HepG2 (cell line): ENCODE measurements around the gene LINGO3. TPM values are rescaled to one million over a fixed set of nuclear protein-coding genes. Genes with fewer than 3 reads are reported as not detected.

Source experiments
- ARNT2 ChIP-seq: sonication (generic); formaldehyde crosslinking; IDR thresholded peaks from 2 replicates; pipeline ENCODE4 v1.8.0; 2022; ENCODE audit warnings: mild to moderate bottlenecking, low read depth, missing genetic modification reagents, moderate library complexity
- ATF2 ChIP-seq: sonication (generic); formaldehyde crosslinking; IDR thresholded peaks from 2 replicates; pipeline ENCODE4 v1.4.0; 2020; ENCODE audit warnings: missing genetic modification reagents
- ATF6 ChIP-seq: sonication (generic); formaldehyde crosslinking; conservative IDR thresholded peaks from 2 replicates; pipeline ENCODE4 v1.4.0; 2020; ENCODE audit warnings: missing genetic modification reagents
- ATF7 ChIP-seq, 2 experiments: fragments of 450-650 bp in 1 of 2; sonication (generic) in 1 of 2; formaldehyde crosslinking in 1 of 2; IDR thresholded peaks; 2 replicates each; pipeline versions ENCODE4 v1.4.0 to v1.6.1; 2016 to 2020; ENCODE audit warnings: antibody characterized with exemption in 1 of 2, mild to moderate bottlenecking in 1 of 2, missing genetic modification reagents in 1 of 2
- CBFB ChIP-seq: sonication (generic); formaldehyde crosslinking; IDR thresholded peaks from 2 replicates; pipeline ENCODE4 v1.4.0; 2020; ENCODE audit warnings: missing genetic modification reagents
- FOXO4 ChIP-seq: sonication (generic); formaldehyde crosslinking; conservative IDR thresholded peaks from 2 replicates; pipeline ENCODE4 v1.8.1; 2023; ENCODE audit warnings: missing genetic modification reagents
- HNRNPK ChIP-seq: fragments of 200-400 bp; formaldehyde crosslinking; IDR thresholded peaks from 2 replicates; pipeline ENCODE4 v1.6.1; 2018; ENCODE audit warnings: low read length, low read depth, moderate library complexity, mild to moderate bottlenecking; ENCODE audit not compliant: poor library complexity, severe bottlenecking
- HNRNPUL1 ChIP-seq: fragments of 200-400 bp; formaldehyde crosslinking; IDR thresholded peaks from 2 replicates; pipeline ENCODE4 v1.6.1; 2017; ENCODE audit warnings: low read depth, mild to moderate bottlenecking, low read length, moderate library complexity
- KDM3A ChIP-seq: IDR thresholded peaks from 2 replicates; pipeline ENCODE4 v1.6.1; 2018; ENCODE audit warnings: low read depth, missing compliant biosample characterization
- MLXIP ChIP-seq: sonication (generic); formaldehyde crosslinking; IDR thresholded peaks from 2 replicates; pipeline ENCODE4 v1.9.0; 2021; ENCODE audit warnings: missing genetic modification reagents, borderline replicate concordance
- PBX2 ChIP-seq: IDR thresholded peaks from 2 replicates; pipeline ENCODE4 v1.6.1; 2016; ENCODE audit warnings: control low read depth
- SP5 ChIP-seq: IDR thresholded peaks from 2 replicates; pipeline ENCODE4 v1.6.1; 2016; ENCODE audit warnings: low read depth, borderline replicate concordance
- YY1 ChIP-seq: IDR thresholded peaks from 2 replicates; pipeline ENCODE4 v1.6.1; 2011; ENCODE audit warnings: low read length, low read depth, moderate library complexity, mild to moderate bottlenecking; ENCODE audit not compliant: insufficient read depth, insufficient replicate concordance
- ZC3H4 ChIP-seq: sonication (generic); formaldehyde crosslinking; IDR thresholded peaks from 2 replicates; pipeline ENCODE4 v1.4.0; 2020; ENCODE audit warnings: missing genetic modification reagents, borderline replicate concordance
- ZNF576 ChIP-seq: sonication (generic); formaldehyde crosslinking; IDR thresholded peaks from 2 replicates; pipeline ENCODE4 v1.4.0; 2020; ENCODE audit warnings: mild to moderate bottlenecking, missing genetic modification reagents
- ZNF777 ChIP-seq: sonication (generic); formaldehyde crosslinking; IDR thresholded peaks from 2 replicates; pipeline ENCODE4 v1.4.0; 2020; ENCODE audit warnings: missing genetic modification reagents
- polyA plus RNA-seq, 8 experiments: library from polyadenylated mRNA; depleted of rRNA in 3 of 8; stranded (reverse) in 7 of 8; unstranded in 1 of 8; fragments of >200 nt; fragmentation: Illumina TruSeq in 4 of 8; extraction: Trizol in 4 of 8; gene quantifications; 2 replicates each; pipeline versions ENCODE4 v1.2.1 to v1.2.3, GENCODE V29; 2011 to 2016; ENCODE audit warnings: low read depth in 4 of 8, missing spikeins in 1 of 8, mixed read lengths in 1 of 8; ENCODE audit not compliant: insufficient read depth in 1 of 8
- total RNA-seq, 5 experiments: library from RNA; depleted of rRNA; stranded (reverse); fragments of >200 nt; fragmentation: Illumina TruSeq; extraction: Trizol; gene quantifications; 2 replicates each; pipeline ENCODE4 v1.2.3, GENCODE V29; 2016; ENCODE audit warnings: low read depth in 1 of 5

LINGO3 gene
- total and polyA plus RNA-seq, 2 of the 13 experiments (the other 11 are each of a cell fraction or from before 2014, with no cell fraction given): not detected

- no peak for TF ChIP-seq ATF6 (CRISPR knock-in tag)
- TF ChIP-seq SP5 (CRISPR knock-in tag): no peak
- peak; percentile 72 for TF ChIP-seq ZNF576 (CRISPR knock-in tag)
- peak; percentile 29 for TF ChIP-seq HNRNPK
- TF ChIP-seq ARNT2 (CRISPR knock-in tag): peak; percentile 81
- TF ChIP-seq PBX2 (CRISPR knock-in tag): no peak
- TF ChIP-seq ZC3H4 (CRISPR knock-in tag): no peak
- peak; percentile 56; the same call in 1 of the 2 replicates for TF ChIP-seq ATF2 (CRISPR knock-in tag)
- TF ChIP-seq ATF7 (IDR thresholded peaks at IDR 0.05): no peak
- TF ChIP-seq ATF7 (CRISPR knock-in tag; IDR thresholded peaks at IDR 0.05): no peak
- TF ChIP-seq FOXO4 (CRISPR knock-in tag): no peak
- peak; percentile 88 for TF ChIP-seq CBFB (CRISPR knock-in tag)
- TF ChIP-seq MLXIP: no peak
- TF ChIP-seq HNRNPUL1: no peak
- TF ChIP-seq YY1: peak; percentile 78
- peak; percentile 95; the same call in 1 of the 2 replicates for TF ChIP-seq KDM3A (CRISPR knock-in tag)
- TF ChIP-seq ZNF777 (CRISPR knock-in tag): no peak
Observed at GRCh38 chr19:2273356-2274184, 34.4 kb downstream of the LINGO3 start (continued).
